NCI-H1105 treated with DMSO at 0.1 percent for 48 hours (cell line): ENCODE results near the gene TNRC18.

Experiments used
- DNase-seq: peaks from one replicate; lab custom pipeline; 2025; lab: John Stamatoyannopoulos, UW

Gene TNRC18

GRCh38 chr7:5403442-5403841, 20.2 kb downstream of the TNRC18 start:
- DNase-seq: no peak

GRCh38 chr7:5397736-5398135, 25.9 kb downstream of the TNRC18 start:
- DNase-seq: no peak

- no peak for DNase-seq
Measured at GRCh38 chr7:5396999-5397663, 26.5 kb downstream of the TNRC18 start.

GRCh38 chr7:5396542-5396941, 27.1 kb downstream of the TNRC18 start:
- DNase-seq: no peak

GRCh38 chr7:5395246-5395645, 28.4 kb downstream of the TNRC18 start:
- no peak for DNase-seq

- no peak for DNase-seq
Measured at GRCh38 chr7:5394264-5395105, 29.1 kb downstream of the TNRC18 start.

- DNase-seq: no peak
Measured at GRCh38 chr7:5393748-5394147, 29.9 kb downstream of the TNRC18 start.

- DNase-seq: no peak
Measured at GRCh38 chr7:5393328-5393727, 30.3 kb downstream of the TNRC18 start.

GRCh38 chr7:5390918-5391317, 32.7 kb downstream of the TNRC18 start:
- no peak for DNase-seq

GRCh38 chr7:5388905-5389433, 34.7 kb downstream of the TNRC18 start:
- DNase-seq: no peak

- no peak for DNase-seq
Measured at GRCh38 chr7:5388273-5388901, 35.2 kb downstream of the TNRC18 start.

- no peak for DNase-seq
Measured at GRCh38 chr7:5387711-5388245, 35.9 kb downstream of the TNRC18 start.

- DNase-seq: no peak
Measured at GRCh38 chr7:5384618-5385017, 39.0 kb downstream of the TNRC18 start.

GRCh38 chr7:5383314-5384098, 40.1 kb downstream of the TNRC18 start:
- no peak for DNase-seq

GRCh38 chr7:5382281-5382892, 41.2 kb downstream of the TNRC18 start:
- no peak for DNase-seq

GRCh38 chr7:5381071-5381772, 42.4 kb downstream of the TNRC18 start:
- DNase-seq: no peak

GRCh38 chr7:5380350-5381070, 43.1 kb downstream of the TNRC18 start:
- no peak for DNase-seq

- no peak for DNase-seq
Measured at GRCh38 chr7:5379546-5379945, 44.1 kb downstream of the TNRC18 start.

GRCh38 chr7:5377816-5378215, 45.8 kb downstream of the TNRC18 start:
- DNase-seq: no peak

GRCh38 chr7:5377279-5377678, 46.4 kb downstream of the TNRC18 start:
- DNase-seq: no peak
